ENCODE measurements around the gene IFNA8. TPM values are rescaled to one million over a fixed set of nuclear protein-coding genes. Genes with fewer than 3 reads are reported as not detected.
"Not testable (repeated sequence)": the region's sequence is repeated elsewhere in the genome, so short reads cannot be mapped to it uniquely, and the experiment has no call there.

Gene IFNA8
- total and polyA plus RNA-seq, 2 experiments from 2014 or later = not detected

GRCh38 chr9:21432672-21433425, 23.9 kb downstream of the IFNA8 start:
- in situ Hi-C loops (cut with MboI) = no loop called here
- no peaks in the 10 kb centered on the region for H4K20me1 ChIP-seq (ENCODE audit: insufficient read depth)
- no peaks in the 10 kb centered on the region for H3K27me3 ChIP-seq (replicated peaks; ENCODE audit: insufficient read depth)
- H3K9ac ChIP-seq = no peak overlapping the region
- no peaks in the 10 kb centered on the region for H3K9me2 ChIP-seq (ENCODE audit: insufficient read depth)
- no peaks in the 10 kb centered on the region for H3K36me3 ChIP-seq (ENCODE audit: low read depth)
- H3F3A ChIP-seq (ENCODE audit: insufficient read depth) = peaks cover 24% of the 10 kb centered on the region
- no peak for DNase-seq
- no peaks in the 10 kb centered on the region for H3K9me3 ChIP-seq (ENCODE audit: low read depth)
- H3K27ac ChIP-seq = no peak overlapping the region
- WGBS, 2 experiments (ENCODE audit: low coverage in 1 of 2, low lambda C conversion rate in 2 of 2, missing lambda C conversion rate in 2 of 2) = 96 to 97% methylated on average over 2 of the region's 2 CpGs
- H2AFZ ChIP-seq = no peak overlapping the region
- H3K4me1 ChIP-seq (ENCODE audit: insufficient read depth) = no peaks in the 10 kb centered on the region
- TF ChIP-seq EZH2 (IDR thresholded peaks at IDR 0.05; ENCODE audit: insufficient read depth, poor library complexity, severe bottlenecking) (no peak), EZH2phosphoT487 (IDR thresholded peaks at IDR 0.05; ENCODE audit: insufficient read depth, low read depth) (no peak)
- no peak overlapping the region for H3K4me3 ChIP-seq
- H3K4me2 ChIP-seq (ENCODE audit: unreplicated experiment) = no peak overlapping the region
- H3K79me2 ChIP-seq (ENCODE audit: insufficient read depth) = no peaks in the 10 kb centered on the region

- H3F3A ChIP-seq (ENCODE audit: insufficient read depth) = peaks cover 39% of the 10 kb centered on the region
- H3K27me3 ChIP-seq (replicated peaks; ENCODE audit: insufficient read depth) = no peaks in the 10 kb centered on the region
- H3K36me3 ChIP-seq (ENCODE audit: low read depth) = no peaks in the 10 kb centered on the region
- H4K20me1 ChIP-seq (ENCODE audit: insufficient read depth) = no peaks in the 10 kb centered on the region
- in situ Hi-C loops (cut with MboI) = no loop called here
- TF ChIP-seq EZH2 (IDR thresholded peaks at IDR 0.05; ENCODE audit: insufficient read depth, poor library complexity, severe bottlenecking) (no peak), EZH2phosphoT487 (IDR thresholded peaks at IDR 0.05; ENCODE audit: insufficient read depth, low read depth) (no peak)
- H3K9me3 ChIP-seq (ENCODE audit: low read depth) = no peaks in the 10 kb centered on the region
- H2AFZ ChIP-seq = peak overlapping the region; percentile 31; the same call in 1 of the 2 replicates
- H3K4me3 ChIP-seq = no peak overlapping the region
- no peaks in the 10 kb centered on the region for H3K79me2 ChIP-seq (ENCODE audit: insufficient read depth)
- H3K4me1 ChIP-seq (ENCODE audit: insufficient read depth) = no peaks in the 10 kb centered on the region
- no peak overlapping the region for H3K9ac ChIP-seq
- no peaks in the 10 kb centered on the region for H3K9me2 ChIP-seq (ENCODE audit: insufficient read depth)
- DNase-seq = peak; percentile 93
- 25% methylated on average over 9 of the region's 9 CpGs for WGBS, 2 experiments (ENCODE audit: low coverage in 1 of 2, low lambda C conversion rate in 2 of 2, missing lambda C conversion rate in 2 of 2)
- peak overlapping the region; percentile 49 for H3K4me2 ChIP-seq (ENCODE audit: unreplicated experiment)
- no peak overlapping the region for H3K27ac ChIP-seq
These were observed 25.5 kb downstream of the IFNA8 start for GRCh38 chr9:21434202-21435014.

GRCh38 chr9:21435015-21435383, 26.1 kb downstream of the IFNA8 start:
- H3K4me3 ChIP-seq; H3K27me3 ChIP-seq (replicated peaks; ENCODE audit: insufficient read depth); H2AFZ ChIP-seq; H3K79me2 ChIP-seq (ENCODE audit: insufficient read depth); H3K4me1 ChIP-seq (ENCODE audit: insufficient read depth); H4K20me1 ChIP-seq (ENCODE audit: insufficient read depth); in situ Hi-C loops (cut with MboI); H3K4me2 ChIP-seq (ENCODE audit: unreplicated experiment); H3K9me2 ChIP-seq (ENCODE audit: insufficient read depth); H3K9me3 ChIP-seq (ENCODE audit: low read depth); H3K9ac ChIP-seq; H3K36me3 ChIP-seq (ENCODE audit: low read depth); H3K27ac ChIP-seq: not testable (repeated sequence)
- DNase-seq = peak; percentile 33
- WGBS, 2 experiments (ENCODE audit: low coverage in 1 of 2, low lambda C conversion rate in 2 of 2, missing lambda C conversion rate in 2 of 2) = 43 to 49% methylated on average over 7 of the region's 7 CpGs
- peaks cover 42% of the 10 kb centered on the region for H3F3A ChIP-seq (ENCODE audit: insufficient read depth)

GRCh38 chr9:21440139-21440538, 31.2 kb downstream of the IFNA8 start, which contains the start of gene IFNA1:
IFNA1 (plus strand) TSS chr9:21440439; CDS start chr9:21440508, 69 bp downstream.
- Histone ChIP-seq H3K79me2 (ENCODE audit: insufficient read depth) (no peaks in the 10 kb centered on the region), H3K27ac (no peak within 1 kb of the TSS), H3K27me3 (replicated peaks; ENCODE audit: insufficient read depth) (no peaks in the 10 kb centered on the region), H3K9ac (no peak within 1 kb of the TSS), H3K36me3 (ENCODE audit: low read depth) (no peaks in the 10 kb centered on the region), H3K9me2 (ENCODE audit: insufficient read depth) (no peaks in the 10 kb centered on the region), H3K4me2 (ENCODE audit: unreplicated experiment) (no peak within 1 kb of the TSS), H3K9me3 (ENCODE audit: low read depth) (no peaks in the 10 kb centered on the region), H2AFZ (no peak within 1 kb of the TSS), H4K20me1 (ENCODE audit: insufficient read depth) (no peaks in the 10 kb centered on the region), H3K4me1 (ENCODE audit: insufficient read depth) (no peaks in the 10 kb centered on the region), H3K4me3 (no peak within 1 kb of the TSS), H3F3A (ENCODE audit: insufficient read depth) (peaks cover 75% of the 10 kb centered on the region)
- 59 to 66% methylated on average over 4 of the region's 4 CpGs for WGBS, 2 experiments (ENCODE audit: low coverage in 1 of 2, low lambda C conversion rate in 2 of 2, missing lambda C conversion rate in 2 of 2)
- in situ Hi-C loops (cut with MboI) = no loop called here
- DNase-seq = no peak
- TF ChIP-seq EZH2phosphoT487 (IDR thresholded peaks at IDR 0.05; ENCODE audit: insufficient read depth, low read depth) = no peak
- TF ChIP-seq EZH2 (IDR thresholded peaks at IDR 0.05; ENCODE audit: insufficient read depth, poor library complexity, severe bottlenecking) = no peak
